GM18867 (cell line): ENCODE measurements around the gene APMAP.

Source experiments
- ATAC-seq: cut with Tn5 transposase; IDR thresholded peaks from one replicate; pipeline ENCODE4 v1.9.1; 2021; ENCODE audit warnings: mild to moderate bottlenecking, moderate library complexity; ENCODE audit not compliant: unreplicated experiment

The APMAP gene

GRCh38 chr20:24969186-24970029 lies 23.1 kb downstream of the APMAP start:
- ATAC-seq: no peak

DNA sequence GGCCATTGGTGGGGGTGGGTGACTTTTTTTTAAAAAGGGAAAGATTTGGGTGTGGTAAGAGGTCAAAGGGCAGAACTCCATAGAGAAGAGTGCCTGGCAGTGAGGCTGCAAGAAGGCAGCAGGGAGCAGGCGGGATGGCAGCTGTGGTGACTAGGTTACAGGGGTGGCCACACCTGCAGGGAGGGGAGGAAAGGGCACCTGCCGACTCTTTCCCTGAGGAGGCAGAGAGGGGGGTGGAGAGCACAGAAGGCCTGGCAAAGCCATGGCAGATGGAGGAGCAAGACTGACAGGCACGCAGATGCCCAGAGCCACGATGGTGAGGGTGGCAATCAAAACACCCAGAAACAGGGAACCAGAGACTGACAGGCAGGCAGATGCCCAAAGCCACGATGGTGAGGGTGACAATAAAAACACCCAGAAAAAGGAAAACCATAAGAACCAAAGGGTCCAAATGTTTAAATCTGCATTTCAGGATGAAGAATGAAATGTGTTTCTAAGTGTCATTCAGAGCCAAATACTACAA lies 24.2 kb downstream of the APMAP start:
- no peak for ATAC-seq

GRCh38 chr20:24966317-24967012 lies 26.1 kb downstream of the APMAP start:
- no peak for ATAC-seq

DNA sequence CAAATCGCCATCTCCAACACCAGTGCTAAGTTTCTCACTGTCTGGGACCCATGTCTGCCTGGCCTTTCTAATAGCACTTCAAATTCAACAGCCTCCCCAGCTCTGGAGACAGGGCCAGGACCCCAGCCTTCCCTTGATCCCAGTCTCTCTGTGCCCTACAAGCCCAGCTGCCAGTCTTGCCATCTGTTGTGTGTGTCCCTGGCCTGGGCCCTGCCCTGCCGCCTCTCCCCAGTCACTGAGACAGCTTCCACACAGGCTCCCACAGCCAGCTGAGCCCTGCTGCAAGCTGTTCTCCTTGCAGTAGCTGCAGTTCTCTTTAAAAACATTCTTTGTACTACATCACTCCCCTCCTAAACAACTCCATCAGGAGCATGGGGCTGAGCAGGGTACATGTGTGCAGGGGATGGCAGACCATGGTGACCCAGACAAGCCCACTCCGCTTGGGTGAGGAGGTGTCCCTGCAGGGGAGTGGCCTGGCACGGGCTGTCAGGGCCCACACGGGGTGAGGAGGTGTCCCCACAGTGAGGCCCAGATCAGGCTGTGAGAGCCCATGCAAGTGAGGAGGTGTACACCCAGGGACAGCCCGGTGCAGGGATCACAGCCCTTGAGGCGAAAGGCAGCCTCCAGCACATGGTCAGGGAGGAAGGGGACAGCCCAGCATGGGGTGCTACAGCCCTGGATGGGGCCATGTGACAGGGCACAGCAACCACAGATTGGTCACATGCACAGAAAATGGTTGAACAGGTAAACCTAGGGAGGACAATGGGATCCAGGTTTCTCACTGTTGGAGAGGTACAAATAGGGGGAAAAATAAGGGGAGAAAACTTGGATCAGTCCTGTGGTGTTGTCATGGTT lies 27.3 kb downstream of the APMAP start:
- no peak for ATAC-seq

GRCh38 chr20:24964506-24964840 lies 28.1 kb downstream of the APMAP start:
- ATAC-seq: no peak

DNA sequence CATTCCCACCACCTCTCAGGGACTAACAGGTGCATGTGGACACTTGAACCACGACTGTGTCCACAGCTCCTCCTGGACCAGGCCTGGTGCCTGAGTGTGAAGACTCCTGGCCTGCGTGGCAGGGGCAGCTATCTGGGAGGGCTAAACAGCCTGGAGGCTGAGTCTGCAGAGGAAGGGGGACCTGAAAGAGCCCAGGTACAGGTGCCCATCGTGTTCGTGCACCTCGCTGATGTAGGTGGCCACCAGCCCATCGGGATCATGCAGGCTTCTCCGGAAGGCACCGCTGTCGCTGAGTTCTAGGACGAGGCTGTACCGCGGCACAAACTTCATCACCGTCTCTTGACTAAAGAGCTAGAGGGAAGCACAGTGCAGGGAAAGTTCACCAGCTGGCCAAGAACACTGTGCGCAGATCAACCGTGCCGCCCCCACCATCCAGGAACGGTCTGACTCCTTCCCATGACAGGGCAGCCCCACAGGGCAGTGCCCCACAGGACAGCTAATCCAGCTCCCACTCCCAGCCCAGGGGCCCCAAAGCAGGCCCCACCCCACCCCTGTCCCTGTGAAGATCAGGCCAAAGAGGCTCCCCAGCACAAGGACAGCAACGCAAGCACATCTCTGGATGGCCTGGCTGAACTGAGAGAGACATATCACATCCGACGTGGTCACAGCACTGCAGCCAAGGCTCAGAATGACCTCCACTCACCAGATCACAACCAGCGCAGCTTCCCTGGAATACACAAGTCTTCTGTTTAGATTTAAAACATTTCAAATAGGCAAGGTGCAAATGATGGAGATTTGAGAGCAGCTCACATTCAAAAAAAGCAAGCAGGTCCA lies 28.7 kb downstream of the APMAP start:
- no peak for ATAC-seq

GRCh38 chr20:24962510-24962909 lies 30.0 kb downstream of the APMAP start:
- ATAC-seq: no peak

DNA sequence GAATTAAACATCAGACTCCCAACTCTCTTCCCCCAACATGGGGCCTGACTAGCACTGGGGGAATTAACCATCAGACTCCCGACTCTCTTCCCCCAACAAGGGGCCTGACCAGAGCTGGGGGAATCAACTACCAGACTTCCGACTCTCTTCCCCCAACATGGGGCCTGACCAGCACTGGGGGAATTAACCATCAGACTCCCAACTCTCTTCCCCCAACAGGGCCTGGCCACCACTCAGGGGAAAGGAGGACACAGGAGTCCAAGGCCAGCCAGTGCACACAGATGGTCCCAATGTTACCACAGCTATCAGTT lies 30.4 kb downstream of the APMAP start:
- ATAC-seq: no peak

GRCh38 chr20:24961384-24962181 lies 31.0 kb downstream of the APMAP start:
- no peak for ATAC-seq

- no peak for ATAC-seq
Observed at GRCh38 chr20:24960861-24961260, 31.7 kb downstream of the APMAP start.

- no peak for ATAC-seq
Observed at GRCh38 chr20:24960302-24960801, 32.2 kb downstream of the APMAP start.

DNA sequence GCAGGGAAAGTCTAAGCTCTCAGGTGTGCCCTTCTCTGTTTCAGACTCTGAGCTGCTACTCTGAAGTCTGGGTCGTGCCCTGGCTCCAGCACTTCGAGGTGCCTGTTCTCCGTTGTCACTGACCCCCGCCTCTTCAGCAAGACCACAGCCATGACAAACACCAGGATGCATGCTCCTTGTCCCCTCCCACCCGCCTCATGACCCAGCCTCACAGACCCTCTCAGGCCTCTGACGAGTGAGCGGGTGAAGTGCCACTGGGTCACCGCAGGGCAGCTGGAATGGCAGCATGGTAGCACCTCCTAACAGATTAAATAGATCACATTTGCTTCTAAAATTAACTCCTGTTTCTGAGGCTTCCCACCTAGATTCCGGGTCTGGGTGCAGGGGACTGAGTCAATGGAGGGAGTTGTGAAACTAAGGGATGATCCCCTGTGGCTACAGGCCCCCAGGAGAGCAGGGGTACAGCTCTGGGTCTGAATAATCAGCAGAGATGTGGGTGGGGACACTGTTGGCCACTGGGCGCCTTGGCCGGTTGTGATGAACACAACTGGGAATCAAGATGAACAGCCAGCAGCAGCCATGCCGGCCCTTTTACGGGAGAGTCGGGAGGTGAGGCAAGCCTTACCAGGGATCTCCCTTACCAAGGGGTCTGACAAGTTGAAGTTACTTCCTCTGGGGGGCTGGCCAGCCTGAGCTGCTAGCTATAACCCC lies 32.8 kb downstream of the APMAP start:
- no peak for ATAC-seq

DNA sequence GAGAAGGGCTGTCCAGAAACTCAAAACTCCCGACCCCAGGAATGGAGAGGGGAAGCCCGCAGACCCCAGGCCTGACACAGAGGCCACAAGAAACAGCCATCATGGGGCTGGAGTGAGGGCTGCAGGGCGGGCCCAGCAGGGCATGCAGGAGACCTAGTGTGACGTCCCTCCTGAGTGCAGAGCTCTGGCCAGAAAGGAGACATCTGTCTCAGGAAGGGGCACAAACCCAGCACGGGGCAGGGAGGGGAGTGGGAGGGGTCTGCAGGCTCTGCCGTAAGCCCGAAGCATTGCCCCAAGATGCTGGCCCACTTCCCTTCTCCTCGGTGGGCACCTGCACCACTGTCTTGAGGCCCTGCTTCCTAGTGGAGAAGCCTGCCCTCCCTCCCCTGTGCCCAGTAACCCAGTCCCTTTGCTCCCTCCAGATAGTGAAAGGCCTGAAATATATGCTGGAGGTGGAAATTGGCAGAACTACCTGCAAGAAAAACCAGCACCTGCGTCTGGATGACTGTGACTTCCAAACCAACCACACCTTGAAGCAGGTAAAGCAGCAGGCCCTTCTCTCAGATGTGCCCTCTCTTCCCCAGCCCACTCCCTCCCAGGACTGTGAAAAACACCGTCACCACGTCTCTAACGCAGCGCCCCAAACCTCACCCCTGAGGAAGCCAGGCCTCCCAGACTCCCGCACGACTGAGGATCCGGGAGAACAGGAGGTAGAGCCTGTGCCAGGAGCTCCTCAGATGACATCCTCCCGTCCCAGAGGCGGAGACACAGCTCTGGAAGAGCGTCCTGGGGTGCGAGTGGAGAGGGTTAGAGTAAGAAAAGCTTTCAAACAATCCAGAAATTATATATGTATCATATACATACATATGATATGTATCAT lies 33.8 kb downstream of the APMAP start:
- no peak for ATAC-seq

DNA sequence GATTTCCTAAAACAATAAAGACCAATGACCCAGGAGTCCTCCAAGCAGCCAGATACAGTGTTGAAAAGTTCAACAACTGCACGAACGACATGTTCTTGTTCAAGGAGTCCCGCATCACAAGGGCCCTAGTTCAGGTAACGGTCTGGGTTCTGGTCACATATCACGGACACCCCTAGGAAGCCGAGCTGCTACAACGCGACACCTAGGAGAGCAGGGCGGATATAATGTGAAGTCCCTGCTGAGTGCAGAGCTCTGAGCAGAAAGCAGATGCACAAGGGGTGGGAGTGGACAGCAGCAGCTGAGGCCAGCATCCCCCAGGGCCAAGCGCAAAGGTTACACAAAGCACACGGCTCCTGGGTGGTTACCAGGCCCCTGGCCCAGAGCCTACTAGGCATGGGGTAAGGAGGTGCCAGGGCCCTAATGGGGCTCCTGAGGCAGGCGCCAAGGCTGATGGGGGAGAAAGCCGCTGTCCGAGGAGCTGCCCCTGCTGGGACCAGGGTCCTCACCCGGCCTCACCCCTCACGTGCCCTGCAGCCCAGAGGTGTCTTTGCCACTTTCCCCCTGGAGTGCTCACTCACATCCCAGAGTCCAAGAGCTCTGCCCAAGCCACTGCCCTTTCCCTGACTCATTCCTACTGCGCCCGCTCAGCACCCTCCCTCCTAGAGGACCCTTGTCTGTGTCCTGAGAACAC lies 35.1 kb downstream of the APMAP start:
- no peak for ATAC-seq

DNA sequence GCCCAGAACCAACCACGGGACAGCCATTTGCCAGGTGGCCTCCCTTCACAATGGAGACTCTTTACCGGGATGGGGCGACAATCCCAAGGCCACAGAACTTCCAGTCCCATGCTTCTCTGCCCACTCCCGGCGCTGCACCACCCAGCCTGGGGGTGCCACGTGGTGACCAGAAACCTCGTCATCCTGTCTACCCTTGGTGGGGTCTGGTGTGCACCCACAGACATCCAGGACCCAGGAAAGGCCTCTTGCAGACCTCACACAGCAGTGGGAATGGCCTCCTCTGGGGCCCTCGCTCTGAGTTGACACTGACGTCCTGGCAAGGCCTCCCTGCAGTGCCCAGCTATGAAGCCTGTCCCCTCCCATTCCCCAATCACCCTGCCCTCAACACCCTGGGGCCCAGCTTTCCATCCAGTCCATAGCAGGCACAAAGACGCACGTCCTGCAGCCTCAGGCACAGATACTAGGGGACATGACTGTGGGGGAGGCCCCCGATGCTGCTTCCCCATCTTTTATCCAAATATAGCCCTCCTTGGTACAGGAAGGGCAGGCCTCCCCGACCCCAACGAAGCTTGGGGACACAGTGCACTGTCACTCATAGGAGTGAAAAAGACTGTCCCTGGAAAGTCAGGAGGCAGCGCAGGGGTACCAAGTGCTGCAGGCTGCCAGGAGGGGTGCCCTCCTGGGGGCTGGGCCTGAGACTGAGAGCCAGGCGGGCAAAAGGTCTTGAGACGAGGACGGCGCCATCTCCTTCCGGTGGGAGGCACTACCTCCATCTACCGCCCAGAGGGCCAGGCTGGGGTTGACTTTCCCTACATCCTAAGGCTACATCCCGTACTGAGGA lies 36.3 kb downstream of the APMAP start:
- ATAC-seq: no peak

DNA sequence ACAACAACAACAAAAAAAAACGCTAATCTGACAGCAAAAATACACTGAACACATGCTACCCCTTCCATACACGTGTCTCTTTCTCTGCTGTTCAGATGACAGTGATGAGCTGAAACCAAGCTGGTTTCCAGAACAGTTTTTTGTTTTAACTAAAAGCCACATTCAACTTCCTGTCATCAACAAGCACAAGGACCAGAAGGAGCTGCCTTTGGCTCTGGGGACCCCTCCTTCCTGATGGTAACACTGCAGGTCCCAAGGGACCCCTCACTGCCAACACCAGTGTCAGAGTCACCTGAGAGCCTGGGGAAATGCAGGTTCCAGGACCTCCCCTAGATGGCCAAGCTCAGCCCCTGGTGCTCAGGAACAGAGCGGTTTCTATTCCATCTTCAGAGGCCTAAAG lies 37.5 kb downstream of the APMAP start:
- ATAC-seq: peak; percentile 87

DNA sequence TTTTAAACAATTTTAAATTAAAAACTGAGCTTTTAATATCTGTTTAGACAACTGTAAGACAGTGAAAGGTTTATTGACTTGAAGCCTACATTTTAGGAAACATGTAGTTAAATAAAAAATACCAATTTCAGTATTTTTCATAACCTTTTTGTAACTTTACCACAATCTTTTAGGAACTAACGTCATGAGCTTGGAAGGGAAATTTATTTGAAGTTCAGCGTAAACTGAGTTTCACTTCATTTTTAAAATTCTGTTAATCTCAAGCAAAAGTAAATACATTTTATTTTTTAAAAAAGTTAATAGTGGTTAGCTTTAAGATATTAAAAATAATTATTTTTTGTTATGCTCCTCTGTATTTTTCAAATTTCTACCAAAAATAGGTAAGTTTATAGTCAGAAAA lies 38.0 kb downstream of the APMAP start:
- ATAC-seq: no peak
